Measurements from ENCODE around the gene LPIN3. TPM values are rescaled to one million over a fixed set of nuclear protein-coding genes. Genes with fewer than 3 reads are reported as not detected.

Gene LPIN3
- polyA plus RNA-seq, 3 donors, result 0.01 TPM; not detected in 2

GRCh38 chr20:41358230-41358629 lies 17.6 kb downstream of the LPIN3 start:
- Histone ChIP-seq H2AFZ (ENCODE audit: insufficient read depth, low read depth, low read length, poor library complexity, severe bottlenecking) (no peak overlapping the region), H4K20me1 (ENCODE audit: insufficient read depth, low read length) (no peaks in the 10 kb centered on the region), H3K4me2 (replicated peaks; ENCODE audit: extremely low read depth, low read length, poor library complexity, severe bottlenecking) (no peak overlapping the region), H3K27ac (ENCODE audit: low read depth in 1 of 2, low read length in 2 of 2) (no peak overlapping the region), H3K9ac (ENCODE audit: insufficient read depth, low read length, poor library complexity, severe bottlenecking) (no peak overlapping the region), H3K4me1 (ENCODE audit: control insufficient read depth in 1 of 2, insufficient read depth in 2 of 2, low read length in 2 of 2) (no peaks in the 10 kb centered on the region), H3K9me3 (replicated peaks in 1 of 2; ENCODE audit: control insufficient read depth in 1 of 2, insufficient read depth in 1 of 2, low read length in 2 of 2) (no peaks in the 10 kb centered on the region), H3K36me3 (replicated peaks in 1 of 2; ENCODE audit: control insufficient read depth in 1 of 2, insufficient read depth in 2 of 2, low read length in 2 of 2) (no peaks in the 10 kb centered on the region), H3K79me2 (ENCODE audit: insufficient read depth, low read length) (no peaks in the 10 kb centered on the region), H3K27me3 (ENCODE audit: control insufficient read depth in 2 of 2, insufficient read depth in 2 of 2, low read length in 2 of 2) (no peaks in the 10 kb centered on the region), H3K4me3 (replicated peaks in 1 of 3; ENCODE audit: low read depth in 2 of 3, low read length in 3 of 3) (no peak overlapping the region)
- no peak overlapping the region for H3K4me3 Mint-ChIP-seq
- no peak overlapping the region for H3K27ac Mint-ChIP-seq
- H3K27me3 Mint-ChIP-seq (ENCODE audit: low read depth in 3 of 3), result peaks cover 7 to 13% (median 7%) of the 10 kb centered on the region in 3 donors
- WGBS (ENCODE audit: insufficient coverage), result 95% methylated on average over 9 of the region's 9 CpGs
- no peak for DNase-seq
- no peak for TF ChIP-seq CTCF (IDR thresholded peaks at IDR 0.05)
- intact Hi-C loops (cut with micrococcal nuclease), result no loop called here
- no peaks in the 10 kb centered on the region for H3K36me3 Mint-ChIP-seq
- H3K4me1 Mint-ChIP-seq, result no peaks in the 10 kb centered on the region
- peaks cover 0 to 4% (median 0%) of the 10 kb centered on the region in 7 donors for H3K9me3 Mint-ChIP-seq

GRCh38 chr20:41358717-41359116 lies 18.1 kb downstream of the LPIN3 start:
- WGBS (ENCODE audit: insufficient coverage), result 93% methylated on average over 4 of the region's 7 CpGs
- Histone ChIP-seq H3K79me2 (ENCODE audit: insufficient read depth, low read length) (no peaks in the 10 kb centered on the region), H3K36me3 (replicated peaks in 1 of 2; ENCODE audit: control insufficient read depth in 1 of 2, insufficient read depth in 2 of 2, low read length in 2 of 2) (no peaks in the 10 kb centered on the region), H3K4me3 (replicated peaks in 1 of 3; ENCODE audit: low read depth in 2 of 3, low read length in 3 of 3) (no peak overlapping the region), H3K4me2 (replicated peaks; ENCODE audit: extremely low read depth, low read length, poor library complexity, severe bottlenecking) (no peak overlapping the region), H4K20me1 (ENCODE audit: insufficient read depth, low read length) (no peaks in the 10 kb centered on the region), H3K9ac (ENCODE audit: insufficient read depth, low read length, poor library complexity, severe bottlenecking) (no peak overlapping the region), H3K27ac (ENCODE audit: low read depth in 1 of 2, low read length in 2 of 2) (no peak overlapping the region), H3K27me3 (ENCODE audit: control insufficient read depth in 2 of 2, insufficient read depth in 2 of 2, low read length in 2 of 2) (no peaks in the 10 kb centered on the region), H2AFZ (ENCODE audit: insufficient read depth, low read depth, low read length, poor library complexity, severe bottlenecking) (no peak overlapping the region), H3K4me1 (ENCODE audit: control insufficient read depth in 1 of 2, insufficient read depth in 2 of 2, low read length in 2 of 2) (no peaks in the 10 kb centered on the region), H3K9me3 (replicated peaks in 1 of 2; ENCODE audit: control insufficient read depth in 1 of 2, insufficient read depth in 1 of 2, low read length in 2 of 2) (no peaks in the 10 kb centered on the region)
- intact Hi-C loops (cut with micrococcal nuclease), result no loop called here
- Mint-ChIP-seq H3K4me3 (no peak overlapping the region), H3K9me3 (peaks cover 0 to 4% (median 0%) of the 10 kb centered on the region in 7 donors), H3K4me1 (no peaks in the 10 kb centered on the region), H3K27ac (no peak overlapping the region), H3K36me3 (no peaks in the 10 kb centered on the region), H3K27me3 (ENCODE audit: low read depth in 3 of 3) (peaks cover 10 to 11% (median 11%) of the 10 kb centered on the region in 3 donors)
- TF ChIP-seq CTCF (IDR thresholded peaks at IDR 0.05), result no peak
- no peak for DNase-seq
